SH-SY5Y (cell line): Measurements from ENCODE around the gene MRC2.

Source experiments
- GATA2 ChIP-seq: IDR thresholded peaks from 2 replicates; pipeline ENCODE4 v1.6.1; 2011; ENCODE audit warnings: mild to moderate bottlenecking, low read depth, low read length
- GATA3 ChIP-seq: IDR thresholded peaks from 2 replicates; pipeline ENCODE4 v1.6.1; 2011; ENCODE audit warnings: low read depth, mild to moderate bottlenecking, low read length, moderate library complexity

MRC2 gene

GRCh38 chr17:62684179-62684578 is 56.7 kb downstream of the MRC2 start:
- TF ChIP-seq GATA2 (no peak), GATA3 (no peak)

- no peak for TF ChIP-seq GATA3
- no peak for TF ChIP-seq GATA2
Measured at GRCh38 chr17:62687997-62688396, 60.5 kb downstream of the MRC2 start.

- TF ChIP-seq GATA2 (no peak), GATA3 (no peak)
Measured at GRCh38 chr17:62688398-62689160, 61.1 kb downstream of the MRC2 start.

GRCh38 chr17:62689441-62690167 is 62.1 kb downstream of the MRC2 start:
- no peak for TF ChIP-seq GATA2
- TF ChIP-seq GATA3, result no peak

GRCh38 chr17:62690168-62690897 is 62.9 kb downstream of the MRC2 start:
- TF ChIP-seq GATA3, result no peak
- no peak for TF ChIP-seq GATA2

GRCh38 chr17:62692159-62692651 is 64.7 kb downstream of the MRC2 start:
- TF ChIP-seq GATA3 (no peak), GATA2 (no peak)

GRCh38 chr17:62692721-62693431 is 65.4 kb downstream of the MRC2 start:
- TF ChIP-seq GATA3, result no peak
- no peak for TF ChIP-seq GATA2

GRCh38 chr17:62693616-62694409 is 66.3 kb downstream of the MRC2 start:
- no peak for TF ChIP-seq GATA2
- no peak for TF ChIP-seq GATA3

- TF ChIP-seq GATA3 (no peak), GATA2 (no peak)
Measured at GRCh38 chr17:62696256-62696655, 68.8 kb downstream of the MRC2 start.

- no peak for TF ChIP-seq GATA2
- TF ChIP-seq GATA3, result no peak
Measured at GRCh38 chr17:62696726-62697490, 69.4 kb downstream of the MRC2 start.

- TF ChIP-seq GATA2 (no peak), GATA3 (no peak)
Measured at GRCh38 chr17:62700964-62701705, 73.7 kb downstream of the MRC2 start.

GRCh38 chr17:62701706-62702085 is 74.2 kb downstream of the MRC2 start:
- no peak for TF ChIP-seq GATA2
- no peak for TF ChIP-seq GATA3
